Breast epithelium (tissue), 4 donors: ENCODE data around the gene ZBTB4. TPM values are rescaled to one million over a fixed set of nuclear protein-coding genes. Genes with fewer than 3 reads are reported as not detected.

Source experiments
- DNase-seq, 2 donors: peaks; one replicate each; pipeline ENCODE4 v3.0.0-alpha.2; 2019; ENCODE audit warnings: low spot score in 2 of 2
- H3K27ac ChIP-seq, 2 donors: fragments of 200-600 bp; sonication (generic) in 1 of 2; one replicate each; pipeline ENCODE4 v1.5.1; 2016 to 2019; ENCODE audit warnings: mild to moderate bottlenecking in 1 of 2
- H3K27me3 ChIP-seq, 2 donors: fragments of 200-600 bp; sonication (generic) in 1 of 2; one replicate each; pipeline versions ENCODE4 v1.5.1 to v1.6.0; 2017 to 2019; ENCODE audit warnings: control low read depth in 1 of 2, mild to moderate bottlenecking in 1 of 2
- H3K36me3 ChIP-seq: fragments of 200-600 bp; one replicate; pipeline ENCODE4 v1.5.1; 2019
- H3K4me1 ChIP-seq, 2 donors: fragments of 200-600 bp; sonication (generic); one replicate each; pipeline ENCODE4 v1.5.1; 2016 to 2019; ENCODE audit warnings: control low read depth in 1 of 2
- H3K4me3 ChIP-seq, 3 donors: fragments of 200-600 bp; sonication (generic); 1 replicate in 2 of 3; 2 replicates in 1 of 3; pipeline ENCODE4 v1.5.1; 2016 to 2019; ENCODE audit warnings: mild to moderate bottlenecking in 3 of 3, moderate library complexity in 2 of 3
- H3K9me3 ChIP-seq, 2 donors: fragments of 200-600 bp; sonication (generic) in 1 of 2; one replicate each; pipeline ENCODE4 v1.5.1; 2016 to 2019; ENCODE audit warnings: control low read depth in 1 of 2
- POLR2A ChIP-seq: fragments of 450-650 bp; IDR thresholded peaks from one replicate; pipeline ENCODE4 v1.6.1; 2016; ENCODE audit warnings: antibody characterized with exemption, mild to moderate bottlenecking, moderate library complexity
- POLR2AphosphoS5 ChIP-seq, 3 donors: sonication (generic); formaldehyde crosslinking; IDR thresholded peaks; one replicate each; pipeline ENCODE4 v1.6.1; 2017; ENCODE audit warnings: antibody characterized with exemption in 3 of 3
- intact Hi-C: fragments of 100-400 bp; cut with DNase I; formaldehyde crosslinking; loops from one replicate; pipeline ENCODE4 v1.15.1; 2023; ENCODE audit warnings: low total_unique reads
- total RNA-seq, 3 donors: library from RNA; depleted of rRNA; stranded (reverse); fragments of >200 nt; gene quantifications; one replicate each; pipeline ENCODE4 v1.1.0, GENCODE V29; 2016
- TF ChIP-seq, protein P1 (sequence below), 3 donors: fragments of 450-650 bp; IDR thresholded peaks; one replicate each; pipeline ENCODE4 v1.5.1; 2016 to 2017; ENCODE audit warnings: antibody characterized with exemption in 3 of 3, mild to moderate bottlenecking in 3 of 3, moderate library complexity in 3 of 3

Gene ZBTB4
- total RNA-seq, 3 donors from 2014 or later: 34.4 to 46.9 (median 45.7) TPM

DNA sequence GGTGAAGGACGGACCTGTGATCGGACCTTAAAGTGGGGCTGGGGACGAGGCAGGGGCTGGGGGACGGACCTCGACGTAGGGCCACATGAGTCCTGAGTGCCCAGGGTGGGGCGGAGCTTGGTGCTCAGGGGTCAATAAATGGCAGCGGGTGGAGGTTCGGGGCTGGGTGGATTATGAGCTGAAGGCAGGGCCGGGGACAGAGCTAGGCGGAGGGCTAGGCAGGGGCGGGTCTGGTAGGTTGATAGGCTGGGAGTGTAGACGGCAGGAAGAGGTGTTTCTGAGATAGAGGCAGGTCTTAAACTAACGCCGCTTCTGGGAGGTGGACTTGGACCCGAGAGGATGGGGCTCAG lies 33.8 kb downstream of the ZBTB4 start:
- intact Hi-C loops: no loop called here
- H3K27me3 ChIP-seq: no peaks in the 10 kb centered on the region
- peaks cover 0 to 2% of the 10 kb centered on the region in 2 donors for H3K4me1 ChIP-seq
- H3K27ac ChIP-seq: peak overlapping the region; percentile 16 to 60
- H3K4me3 ChIP-seq: peak overlapping the region; percentile 20 to 61 (median 54)
- DNase-seq: no peak
- TF ChIP-seq, protein P1, sequence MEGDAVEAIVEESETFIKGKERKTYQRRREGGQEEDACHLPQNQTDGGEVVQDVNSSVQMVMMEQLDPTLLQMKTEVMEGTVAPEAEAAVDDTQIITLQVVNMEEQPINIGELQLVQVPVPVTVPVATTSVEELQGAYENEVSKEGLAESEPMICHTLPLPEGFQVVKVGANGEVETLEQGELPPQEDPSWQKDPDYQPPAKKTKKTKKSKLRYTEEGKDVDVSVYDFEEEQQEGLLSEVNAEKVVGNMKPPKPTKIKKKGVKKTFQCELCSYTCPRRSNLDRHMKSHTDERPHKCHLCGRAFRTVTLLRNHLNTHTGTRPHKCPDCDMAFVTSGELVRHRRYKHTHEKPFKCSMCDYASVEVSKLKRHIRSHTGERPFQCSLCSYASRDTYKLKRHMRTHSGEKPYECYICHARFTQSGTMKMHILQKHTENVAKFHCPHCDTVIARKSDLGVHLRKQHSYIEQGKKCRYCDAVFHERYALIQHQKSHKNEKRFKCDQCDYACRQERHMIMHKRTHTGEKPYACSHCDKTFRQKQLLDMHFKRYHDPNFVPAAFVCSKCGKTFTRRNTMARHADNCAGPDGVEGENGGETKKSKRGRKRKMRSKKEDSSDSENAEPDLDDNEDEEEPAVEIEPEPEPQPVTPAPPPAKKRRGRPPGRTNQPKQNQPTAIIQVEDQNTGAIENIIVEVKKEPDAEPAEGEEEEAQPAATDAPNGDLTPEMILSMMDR (IDR thresholded peaks at IDR 0.05): no peak
- TF ChIP-seq POLR2A: no peak
- no peak for TF ChIP-seq POLR2AphosphoS5 (IDR thresholded peaks at IDR 0.05)
- no peaks in the 10 kb centered on the region for H3K36me3 ChIP-seq
- H3K9me3 ChIP-seq: no peaks in the 10 kb centered on the region

DNA sequence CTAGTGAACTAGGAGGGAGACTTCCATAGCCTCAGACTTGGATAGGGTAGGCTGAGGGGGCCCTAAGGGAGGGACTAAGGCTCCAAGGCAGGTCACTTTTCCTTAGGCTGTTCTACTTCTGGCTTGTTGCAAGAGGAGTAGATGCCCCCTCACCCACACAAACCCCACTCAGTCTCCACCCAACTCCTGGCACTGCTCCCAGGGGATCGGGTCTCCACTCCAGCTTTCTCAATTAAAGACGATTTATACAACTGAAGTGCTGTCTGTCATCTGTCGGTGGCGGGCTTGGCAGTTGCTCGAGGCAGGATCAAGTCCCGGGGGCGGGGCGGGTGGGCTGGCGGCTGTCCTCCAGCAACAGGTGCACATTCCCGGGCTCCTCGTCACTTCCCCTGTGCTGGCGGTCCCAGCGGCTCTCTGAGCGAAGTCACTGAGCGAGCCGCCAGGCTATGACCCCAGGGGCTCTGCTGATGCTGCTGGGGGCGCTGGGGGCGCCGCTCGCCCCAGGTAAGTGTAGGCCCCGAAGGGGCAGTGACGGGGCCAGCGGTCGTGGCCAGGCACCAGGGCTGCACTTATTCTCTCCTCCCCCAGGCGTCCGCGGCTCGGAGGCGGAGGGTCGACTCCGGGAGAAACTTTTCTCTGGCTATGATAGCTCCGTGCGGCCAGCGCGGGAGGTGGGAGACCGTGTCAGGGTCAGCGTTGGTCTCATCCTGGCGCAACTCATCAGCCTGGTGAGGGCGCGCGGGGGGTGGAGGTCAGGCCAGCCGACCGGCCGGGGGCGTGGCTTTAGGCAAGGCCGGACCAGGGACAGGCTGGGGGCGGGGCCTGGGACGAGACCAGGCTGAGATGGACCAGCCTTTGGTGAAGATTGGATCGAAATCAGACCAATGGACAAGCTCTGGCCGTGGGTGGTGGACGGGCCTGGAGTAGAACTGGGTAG lies 34.5 kb downstream of the ZBTB4 start, which contains the start of gene CHRNB1:
Gene CHRNB1, plus strand, starts transcription at position 380 of the 937 bp plus-strand sequence. Its CDS starts 67 bp downstream, at position 447.
- Histone ChIP-seq H3K9me3 (no peaks in the 10 kb centered on the region), H3K4me3 (peak within 1 kb of the TSS; percentile 20 to 61 (median 54)), H3K4me1 (peaks cover 0 to 9% of the 10 kb centered on the region in 2 donors), H3K27me3 (no peaks in the 10 kb centered on the region), H3K36me3 (no peaks in the 10 kb centered on the region), H3K27ac (peak within 1 kb of the TSS; percentile 16 to 60)
- intact Hi-C loops: no loop called here
- DNase-seq: peak in 1 of 2 donors; percentile 59
- no peak for TF ChIP-seq POLR2AphosphoS5 (IDR thresholded peaks at IDR 0.05)
- TF ChIP-seq, protein P1 (IDR thresholded peaks at IDR 0.05): peak in 1 of 3 donors; percentile 11

DNA sequence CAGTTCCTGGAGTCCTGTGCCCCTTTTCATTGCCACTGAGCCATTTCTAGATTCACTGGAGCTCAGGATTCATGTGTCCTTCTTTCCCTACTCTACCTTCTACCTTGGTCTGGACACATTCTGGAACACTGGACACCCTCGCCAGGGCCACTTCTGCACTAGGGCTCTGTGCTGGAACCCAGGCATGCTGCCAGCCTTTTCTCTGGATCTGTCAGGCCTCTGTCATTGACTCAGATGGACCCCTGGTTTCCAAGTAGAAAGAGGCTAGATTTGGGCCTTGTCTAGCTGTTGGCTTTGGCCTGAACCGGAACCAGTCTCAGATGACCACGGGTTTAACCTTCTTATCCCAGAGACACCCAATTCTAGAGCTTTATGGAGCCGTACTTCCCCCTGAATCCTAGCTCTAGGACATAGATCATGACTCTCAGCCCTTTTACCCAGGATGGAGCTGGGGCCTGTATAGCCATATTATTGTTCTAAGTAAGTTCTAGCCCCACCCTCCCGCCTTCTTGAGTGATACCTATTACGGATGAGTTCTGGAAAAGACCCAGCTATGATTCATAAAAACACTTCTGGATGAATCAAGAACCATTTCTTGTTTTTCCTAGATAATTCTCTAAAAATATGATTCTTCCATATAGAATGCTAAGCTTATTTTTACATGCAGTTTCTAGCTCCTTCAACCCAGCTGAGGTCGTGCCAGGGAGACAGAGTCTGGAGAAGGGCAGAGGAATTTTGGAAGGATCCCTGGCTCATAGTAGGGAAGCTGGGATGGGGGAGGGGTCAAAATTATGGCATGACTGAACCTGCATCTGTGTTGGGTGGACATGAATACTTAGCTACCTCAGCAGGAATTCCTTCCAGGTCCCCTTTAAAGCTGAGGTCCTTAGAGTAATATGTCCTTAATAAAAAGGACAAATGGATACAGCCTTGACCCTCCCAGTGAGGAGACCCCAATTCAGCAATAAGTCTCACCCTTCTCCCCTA lies 35.6 kb downstream of the ZBTB4 start:
- no peak for TF ChIP-seq POLR2A
- TF ChIP-seq, protein P1 (IDR thresholded peaks at IDR 0.05): no peak
- TF ChIP-seq POLR2AphosphoS5 (IDR thresholded peaks at IDR 0.05): no peak
- peaks cover 8 to 10% of the 10 kb centered on the region in 2 donors for H3K4me1 ChIP-seq
- no peaks in the 10 kb centered on the region for H3K9me3 ChIP-seq
- peak overlapping the region in 1 of 2 donors; percentile 54 for H3K27ac ChIP-seq
- no peak overlapping the region for H3K4me3 ChIP-seq
- no peaks in the 10 kb centered on the region for H3K36me3 ChIP-seq
- no peaks in the 10 kb centered on the region for H3K27me3 ChIP-seq
- intact Hi-C loops: no loop called here
- DNase-seq: no peak

DNA sequence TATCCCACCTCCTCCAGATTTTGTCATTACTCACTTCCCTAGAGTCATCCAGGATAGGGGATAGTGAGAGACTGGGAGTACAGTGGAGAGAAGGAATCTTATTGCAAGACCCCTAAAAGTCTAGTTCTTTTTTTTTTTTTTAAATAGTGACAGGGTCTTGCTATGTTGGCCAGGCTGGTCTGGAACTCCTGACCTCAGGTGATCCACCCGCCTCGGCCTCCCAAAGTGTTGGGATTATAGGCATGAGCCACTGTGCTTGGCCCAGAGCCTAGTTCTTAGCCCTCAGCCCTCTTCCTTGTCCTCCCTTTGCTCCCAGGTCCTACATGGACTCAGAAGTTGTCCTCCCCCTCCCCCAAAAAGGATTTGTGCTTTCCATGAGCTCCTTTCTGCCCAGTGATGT lies 37.3 kb downstream of the ZBTB4 start:
- TF ChIP-seq, protein P1 (IDR thresholded peaks at IDR 0.05): no peak
- no peak for TF ChIP-seq POLR2AphosphoS5 (IDR thresholded peaks at IDR 0.05)
- TF ChIP-seq POLR2A: no peak
- Histone ChIP-seq H3K9me3 (no peaks in the 10 kb centered on the region), H3K36me3 (no peaks in the 10 kb centered on the region), H3K4me1 (peaks cover 8 to 14% of the 10 kb centered on the region in 2 donors), H3K27me3 (no peaks in the 10 kb centered on the region), H3K4me3 (no peak overlapping the region), H3K27ac (no peak overlapping the region)
- DNase-seq: no peak
- intact Hi-C loops: no loop called here
